Measurements from ENCODE around the gene VDR. TPM values are rescaled to one million over a fixed set of nuclear protein-coding genes. Genes with fewer than 3 reads are reported as not detected.
A peak's percentile ranks its signal among the peaks of the same experiment; 100 is the strongest.

VDR gene
- total RNA-seq, 1 donor from 2014 or later, result 6.7 TPM

DNA sequence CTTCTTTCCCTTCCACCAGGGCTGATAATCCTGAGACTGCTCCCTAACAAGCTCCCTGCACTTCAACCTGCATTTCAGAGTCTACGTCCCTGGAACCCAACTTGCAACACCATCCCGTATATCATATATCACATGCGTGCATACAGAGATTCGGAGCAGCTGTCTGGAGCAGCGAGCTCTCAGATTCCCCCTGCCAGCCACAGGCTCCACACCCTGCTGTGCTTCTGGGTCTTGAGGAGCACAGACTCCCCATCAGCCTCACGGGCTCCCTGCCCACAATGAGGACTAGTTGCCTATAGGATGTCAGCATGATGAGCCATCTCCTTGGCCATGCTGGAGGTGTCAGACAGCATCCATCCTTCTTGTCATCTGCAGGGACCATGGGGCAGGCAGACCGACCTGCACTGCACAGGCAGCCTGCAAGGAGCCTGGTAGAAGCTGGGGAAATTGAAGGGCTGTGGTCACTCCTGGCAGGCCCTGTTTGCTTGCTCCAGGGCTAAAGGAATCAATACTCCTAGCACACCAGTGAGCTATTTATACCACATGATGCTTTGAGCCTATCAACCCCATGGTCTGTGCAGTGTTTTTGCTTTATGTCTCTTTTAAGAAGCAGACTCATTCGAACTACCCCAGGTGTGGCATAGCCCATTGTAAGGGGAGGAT is 65.4 kb downstream of the VDR start:
- H3K4me3 ChIP-seq (ENCODE audit: low read depth, low read length), result no peak overlapping the region
- TF ChIP-seq, protein P1, sequence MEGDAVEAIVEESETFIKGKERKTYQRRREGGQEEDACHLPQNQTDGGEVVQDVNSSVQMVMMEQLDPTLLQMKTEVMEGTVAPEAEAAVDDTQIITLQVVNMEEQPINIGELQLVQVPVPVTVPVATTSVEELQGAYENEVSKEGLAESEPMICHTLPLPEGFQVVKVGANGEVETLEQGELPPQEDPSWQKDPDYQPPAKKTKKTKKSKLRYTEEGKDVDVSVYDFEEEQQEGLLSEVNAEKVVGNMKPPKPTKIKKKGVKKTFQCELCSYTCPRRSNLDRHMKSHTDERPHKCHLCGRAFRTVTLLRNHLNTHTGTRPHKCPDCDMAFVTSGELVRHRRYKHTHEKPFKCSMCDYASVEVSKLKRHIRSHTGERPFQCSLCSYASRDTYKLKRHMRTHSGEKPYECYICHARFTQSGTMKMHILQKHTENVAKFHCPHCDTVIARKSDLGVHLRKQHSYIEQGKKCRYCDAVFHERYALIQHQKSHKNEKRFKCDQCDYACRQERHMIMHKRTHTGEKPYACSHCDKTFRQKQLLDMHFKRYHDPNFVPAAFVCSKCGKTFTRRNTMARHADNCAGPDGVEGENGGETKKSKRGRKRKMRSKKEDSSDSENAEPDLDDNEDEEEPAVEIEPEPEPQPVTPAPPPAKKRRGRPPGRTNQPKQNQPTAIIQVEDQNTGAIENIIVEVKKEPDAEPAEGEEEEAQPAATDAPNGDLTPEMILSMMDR (conservative IDR thresholded peaks at IDR 0.05; ENCODE audit: low read depth, low read length), result no peak
- no peak for DNase-seq (ENCODE audit: low read depth)

DNA sequence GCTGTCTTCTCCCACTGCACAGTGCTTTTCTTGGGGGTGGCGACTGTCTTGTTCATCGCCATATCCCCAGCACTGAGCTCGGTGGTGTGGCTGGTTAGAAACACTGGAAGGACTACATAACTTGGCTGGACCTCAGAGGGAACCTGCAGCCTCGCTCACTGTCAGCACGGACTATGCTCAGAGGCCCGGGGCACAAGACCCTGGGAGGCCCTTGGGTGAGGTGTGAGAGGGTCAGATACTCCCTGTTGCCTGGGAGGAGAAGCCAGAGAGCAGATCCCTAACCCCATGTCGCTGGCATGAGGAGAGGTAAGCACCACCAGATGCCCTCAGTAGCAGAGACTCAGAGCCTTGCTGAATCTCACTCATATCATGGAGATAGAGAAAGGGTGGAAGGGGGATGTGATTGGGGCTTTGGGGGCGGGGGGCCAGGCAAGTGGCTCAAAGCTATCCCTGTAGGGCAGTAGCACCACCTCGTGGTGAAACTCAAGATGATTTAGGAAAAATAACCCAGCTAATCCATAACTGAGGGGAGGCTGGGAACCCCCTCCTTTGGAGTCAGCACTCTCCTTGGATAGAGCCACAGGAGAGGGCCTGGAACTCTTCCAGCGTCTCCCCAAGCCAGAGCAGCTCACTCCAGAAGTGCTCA is 66.4 kb downstream of the VDR start:
- no peak overlapping the region for H3K4me3 ChIP-seq (ENCODE audit: low read depth, low read length)
- TF ChIP-seq, protein P1 (conservative IDR thresholded peaks at IDR 0.05; ENCODE audit: low read depth, low read length), result peak; percentile 47
- DNase-seq (ENCODE audit: low read depth), result no peak

DNA sequence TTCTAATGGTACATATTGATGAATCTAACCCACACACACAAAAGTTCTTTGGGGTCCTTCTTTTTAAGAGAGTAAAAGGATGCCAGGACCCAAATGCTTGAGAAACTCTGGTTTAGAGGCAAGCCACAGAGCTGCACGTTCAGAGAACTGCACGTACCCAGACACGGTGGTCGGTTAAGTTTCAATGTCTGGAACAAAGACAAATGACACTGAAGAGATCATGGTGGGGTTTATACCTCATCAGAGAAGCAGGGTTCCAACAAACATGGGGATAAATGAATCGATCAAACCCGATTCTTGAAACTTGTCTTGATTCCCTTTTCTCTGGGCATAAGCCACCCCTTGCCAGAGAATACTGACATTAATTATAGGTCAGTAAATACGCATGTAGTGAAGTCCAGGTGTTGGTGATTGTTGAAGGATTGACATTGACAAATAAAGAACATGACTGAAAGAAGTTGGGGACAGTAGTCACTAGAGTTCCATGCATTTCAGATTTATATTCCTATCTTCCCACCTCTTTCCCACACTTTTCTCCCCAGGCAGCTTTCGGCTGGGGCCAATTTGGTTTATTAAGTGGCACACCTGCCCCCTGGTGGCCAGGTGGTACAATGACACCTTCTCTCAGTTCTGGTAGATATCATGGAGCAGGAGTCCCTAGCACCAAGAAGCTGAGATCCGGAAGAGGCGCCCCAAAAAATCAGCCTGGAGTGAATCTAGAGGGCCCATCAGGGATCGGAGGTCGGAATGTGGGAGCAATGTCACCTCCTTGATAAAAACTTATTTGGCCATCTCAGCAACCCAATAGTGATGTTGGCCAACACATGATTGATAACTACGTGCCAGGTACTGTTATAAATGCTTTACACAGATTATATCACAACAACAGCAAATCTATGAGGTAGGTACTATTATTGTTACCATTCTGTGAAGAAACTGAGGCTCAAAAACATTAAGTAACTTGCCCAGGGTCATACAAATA is 67.3 kb downstream of the VDR start:
- no peak for DNase-seq (ENCODE audit: low read depth)
- TF ChIP-seq, protein P1 (conservative IDR thresholded peaks at IDR 0.05; ENCODE audit: low read depth, low read length), result peak; percentile 89
- no peak overlapping the region for H3K4me3 ChIP-seq (ENCODE audit: low read depth, low read length)

DNA sequence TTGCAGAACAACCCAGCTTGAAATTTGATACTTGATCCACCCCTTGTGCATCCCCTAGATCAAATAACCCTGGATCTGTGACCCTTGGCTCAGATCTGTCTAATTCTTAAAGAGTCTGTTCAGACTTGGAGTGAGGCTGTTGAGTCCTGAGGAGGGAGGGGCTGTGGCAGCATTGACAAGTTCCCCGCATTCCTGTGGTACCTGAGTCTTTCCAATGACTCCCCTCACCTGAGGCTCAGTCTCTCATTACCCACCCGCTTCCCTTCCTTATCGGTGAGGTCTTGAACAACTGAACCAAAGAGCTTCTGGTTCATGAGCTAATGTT is 69.0 kb downstream of the VDR start:
- no peak overlapping the region for H3K4me3 ChIP-seq (ENCODE audit: low read depth, low read length)
- DNase-seq (ENCODE audit: low read depth), result no peak
- TF ChIP-seq, protein P1 (conservative IDR thresholded peaks at IDR 0.05; ENCODE audit: low read depth, low read length), result no peak

DNA sequence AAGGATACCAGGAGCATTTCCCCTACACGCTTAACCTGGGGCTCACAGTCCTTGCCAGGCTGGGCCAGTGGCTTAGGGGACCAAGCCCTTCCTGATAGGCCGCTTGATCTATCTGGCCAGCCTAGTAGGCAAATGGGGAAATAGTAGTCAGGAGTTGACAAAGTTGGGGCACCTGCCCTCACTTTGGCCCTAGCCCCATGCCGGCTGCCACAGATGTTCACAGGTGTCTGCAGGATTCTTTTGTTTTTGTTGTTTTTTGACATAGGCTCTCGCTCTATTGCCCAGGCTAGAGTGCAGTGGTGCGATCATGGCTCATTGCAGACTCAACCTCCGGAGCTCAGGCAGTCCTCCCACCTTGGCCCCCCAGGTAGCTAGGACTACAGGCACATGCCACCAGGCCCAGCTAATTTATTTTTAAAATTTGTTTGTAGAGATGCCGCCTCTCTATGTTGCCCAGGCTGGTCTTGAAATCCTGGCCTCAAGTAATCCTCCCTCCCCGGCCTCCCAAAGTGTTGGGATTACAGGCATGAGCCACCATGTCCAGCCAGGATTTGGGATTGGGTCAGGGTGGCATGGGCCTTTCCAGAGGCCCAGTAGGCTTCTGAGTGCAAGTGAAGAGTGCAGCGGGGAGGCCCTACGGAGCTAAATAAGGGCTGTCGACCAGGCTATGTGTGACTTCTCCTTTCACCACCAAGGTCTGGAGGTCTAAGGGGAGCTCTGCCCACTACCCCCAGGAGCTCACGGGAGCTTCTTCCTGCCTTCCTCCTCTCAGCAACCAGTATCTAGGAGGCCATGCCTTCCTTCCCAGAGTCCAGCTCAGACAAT is 69.6 kb downstream of the VDR start:
- TF ChIP-seq, protein P1 (conservative IDR thresholded peaks at IDR 0.05; ENCODE audit: low read depth, low read length), result no peak
- H3K4me3 ChIP-seq (ENCODE audit: low read depth, low read length), result no peak overlapping the region
- DNase-seq (ENCODE audit: low read depth), result no peak

DNA sequence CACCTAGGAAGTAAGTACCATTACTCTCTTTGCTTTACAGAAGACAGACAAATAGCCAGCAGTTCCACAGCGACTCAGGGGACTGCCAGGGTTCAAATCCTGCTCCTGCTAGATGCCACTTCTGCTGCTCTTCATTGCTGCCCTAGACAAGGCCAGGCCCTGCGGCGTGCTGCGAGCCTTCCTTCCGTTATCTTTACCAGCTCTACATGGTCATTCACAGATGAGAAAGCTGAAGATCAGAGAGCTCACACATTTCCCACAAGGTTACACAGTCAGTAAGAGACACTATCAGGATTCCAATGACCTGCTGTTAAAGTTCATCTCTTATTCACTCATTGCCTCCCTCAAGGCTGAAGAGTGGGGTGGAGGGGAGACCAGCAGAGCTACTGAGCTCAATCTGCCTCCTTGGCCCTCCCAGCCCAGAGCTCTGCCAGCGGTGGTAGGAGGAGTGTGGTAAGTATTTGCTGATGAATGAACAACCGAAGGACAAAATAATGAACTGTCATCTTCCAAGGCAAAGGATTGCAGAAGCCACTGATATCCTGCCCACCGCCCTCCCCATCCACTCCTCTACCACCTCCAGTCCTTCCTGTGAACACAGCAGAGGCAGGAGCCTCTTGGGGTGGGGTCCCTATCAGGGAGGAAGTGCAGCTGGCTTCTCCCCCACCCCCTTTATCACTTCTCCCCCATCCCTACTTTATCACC is 70.4 kb downstream of the VDR start:
- no peak for DNase-seq (ENCODE audit: low read depth)
- no peak overlapping the region for H3K4me3 ChIP-seq (ENCODE audit: low read depth, low read length)
- TF ChIP-seq, protein P1 (conservative IDR thresholded peaks at IDR 0.05; ENCODE audit: low read depth, low read length), result no peak
